Amygdala (tissue), 56 donors: ENCODE data around the gene BCKDHB.

ENCODE experiments used
- DNase-seq, 56 donors: peaks; one replicate each; lab custom pipeline; 2025; lab: John Stamatoyannopoulos, UW

Gene BCKDHB

GRCh38 chr6:80145921-80146320, 39.5 kb downstream of the BCKDHB start:
- no peak for DNase-seq

- DNase-seq: no peak
These were observed 41.7 kb downstream of the BCKDHB start for GRCh38 chr6:80148220-80148619.

DNA sequence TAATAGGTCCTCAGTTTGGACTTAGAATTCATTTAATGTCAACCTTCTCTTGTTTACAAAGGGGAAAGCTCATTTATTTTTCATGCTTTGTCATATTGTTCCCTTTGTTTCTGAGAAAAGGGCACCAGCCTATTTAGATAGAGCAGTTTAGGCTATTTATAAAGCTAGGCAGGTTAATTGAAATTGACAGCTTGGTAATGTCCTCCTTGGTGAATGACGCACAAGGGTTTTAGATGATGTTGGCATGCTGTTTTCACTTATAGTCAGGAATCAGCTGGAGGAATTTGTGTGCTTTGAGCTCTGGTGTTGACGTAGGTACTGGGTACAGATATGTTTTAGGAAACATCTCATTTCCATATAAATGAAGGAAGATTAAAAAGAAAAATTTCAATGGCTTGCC, 45.2 kb downstream of the BCKDHB start:
- no peak for DNase-seq

DNA sequence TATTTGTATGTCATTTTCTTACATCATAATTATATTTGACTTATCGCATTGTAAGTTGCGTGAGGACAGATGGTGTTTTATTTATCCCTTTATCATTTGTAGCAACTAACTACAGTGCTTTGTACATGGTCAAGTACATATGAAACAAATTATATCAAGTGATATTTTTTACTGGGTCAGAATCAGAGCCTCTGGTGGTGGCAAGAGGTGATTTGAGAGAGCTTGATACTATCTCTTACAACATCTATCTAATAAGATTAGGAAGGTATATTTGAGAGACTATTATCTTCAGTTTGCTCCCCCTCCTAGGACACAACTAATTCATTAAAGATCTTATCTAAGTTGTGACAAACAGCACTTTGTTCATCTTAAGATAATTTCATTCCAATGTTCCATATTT, 47.7 kb downstream of the BCKDHB start:
- no peak for DNase-seq

DNA sequence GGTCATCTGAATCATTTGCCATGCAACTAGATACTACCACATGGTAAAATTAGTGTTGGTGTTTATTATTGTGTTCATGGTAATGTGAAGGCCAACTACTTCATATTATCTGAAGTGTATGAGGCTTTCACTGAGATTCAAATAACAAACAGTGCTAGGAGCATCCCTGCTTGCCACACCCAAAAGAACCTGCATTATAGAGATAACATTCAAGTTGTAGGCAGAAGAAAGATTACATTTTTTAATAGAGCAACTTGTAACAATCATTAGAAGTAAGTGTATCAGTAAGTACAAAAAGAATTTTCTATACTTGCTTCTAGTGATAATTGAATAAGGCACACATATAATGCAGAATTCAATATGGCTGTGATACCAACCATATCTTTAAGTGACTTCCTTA, 49.8 kb downstream of the BCKDHB start:
- DNase-seq: no peak

GRCh38 chr6:80158478-80158989, 52.1 kb downstream of the BCKDHB start:
- DNase-seq: no peak

DNA sequence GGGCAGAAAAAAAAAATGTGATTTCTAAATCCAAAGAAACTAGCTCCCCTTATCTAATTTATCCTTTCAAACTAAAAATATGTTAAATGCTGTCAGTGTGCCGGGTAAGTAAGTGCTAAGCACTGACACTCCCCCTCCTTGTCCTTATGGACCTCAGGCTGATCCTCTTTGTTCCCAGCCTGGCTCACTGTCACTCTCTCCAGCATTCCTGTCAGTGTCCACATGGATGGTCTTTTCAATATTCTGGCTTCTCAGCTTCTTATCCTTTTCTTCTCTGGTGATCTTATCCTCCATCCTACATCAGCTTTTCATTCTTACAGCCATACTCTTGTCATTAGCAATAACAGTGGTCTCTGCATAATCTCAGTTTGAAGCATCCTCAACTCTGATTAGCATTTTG, 55.0 kb downstream of the BCKDHB start:
- no peak for DNase-seq

DNA sequence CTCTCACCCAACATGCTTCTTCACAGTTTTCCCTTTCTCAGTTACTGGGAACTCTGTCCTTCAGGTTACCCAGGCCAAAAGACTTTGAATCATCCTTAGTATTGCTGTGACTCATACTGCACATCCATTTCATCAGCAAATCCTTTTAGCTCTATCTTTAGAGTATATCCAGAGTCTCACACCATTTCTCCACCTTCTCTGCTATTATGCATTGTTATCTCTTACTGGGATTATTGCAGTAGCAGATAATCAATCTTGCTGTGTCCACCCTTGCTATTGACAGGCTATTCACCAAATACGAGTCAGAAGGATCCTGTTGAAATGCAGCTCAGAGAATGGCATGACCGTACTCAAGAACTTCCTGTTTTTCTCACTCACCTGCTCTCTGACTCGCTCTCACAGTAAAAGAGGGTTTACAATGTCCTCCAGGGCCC, 57.3 kb downstream of the BCKDHB start:
- no peak for DNase-seq

DNA sequence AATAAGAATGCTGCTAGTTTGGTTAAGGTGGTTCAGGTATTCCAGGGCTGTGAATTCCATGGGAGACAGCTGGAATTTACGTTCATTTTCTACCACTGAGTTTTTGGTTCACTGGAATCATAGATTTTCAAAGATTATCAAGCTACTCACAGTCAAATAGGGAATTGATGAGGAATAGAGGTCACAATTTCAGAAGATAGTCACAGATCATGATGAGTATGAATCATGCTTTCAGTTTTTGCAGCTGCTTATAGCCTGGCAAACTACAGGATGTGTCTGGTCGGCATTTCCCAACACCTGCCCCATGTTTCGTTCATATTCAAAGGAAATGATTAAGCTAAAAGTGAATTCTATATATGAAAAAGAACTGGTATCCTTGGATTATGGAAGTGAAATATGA, 58.7 kb downstream of the BCKDHB start:
- DNase-seq: no peak

- no peak for DNase-seq
These were observed 59.3 kb downstream of the BCKDHB start for GRCh38 chr6:80165819-80166218.

GRCh38 chr6:80170433-80170832, 64.0 kb downstream of the BCKDHB start:
- DNase-seq: no peak

DNA sequence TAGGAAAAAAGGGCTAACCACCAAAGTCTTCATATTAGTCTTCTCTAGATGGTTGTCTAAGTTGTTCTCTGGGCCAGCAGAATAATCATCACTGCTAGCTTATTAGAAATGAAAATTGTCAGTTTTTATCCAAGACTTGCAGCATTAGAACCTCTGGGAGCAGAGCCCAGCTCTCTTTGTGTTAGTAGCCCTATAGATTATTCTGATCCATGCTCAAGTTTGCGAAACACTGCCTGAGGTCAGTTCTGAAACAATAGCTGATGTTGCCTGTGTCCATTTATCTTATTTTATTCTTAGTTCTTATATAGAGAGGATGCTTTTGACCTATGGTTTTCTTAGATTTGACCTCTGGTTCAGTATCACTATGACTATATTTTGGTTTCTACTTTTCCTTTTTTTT, 66.9 kb downstream of the BCKDHB start:
- DNase-seq: no peak

- no peak for DNase-seq
These were observed 68.6 kb downstream of the BCKDHB start for GRCh38 chr6:80174900-80175572.

- DNase-seq: no peak
These were observed 73.2 kb downstream of the BCKDHB start for GRCh38 chr6:80179695-80180094.

- no peak for DNase-seq
These were observed 75.0 kb downstream of the BCKDHB start for GRCh38 chr6:80181352-80182081.

DNA sequence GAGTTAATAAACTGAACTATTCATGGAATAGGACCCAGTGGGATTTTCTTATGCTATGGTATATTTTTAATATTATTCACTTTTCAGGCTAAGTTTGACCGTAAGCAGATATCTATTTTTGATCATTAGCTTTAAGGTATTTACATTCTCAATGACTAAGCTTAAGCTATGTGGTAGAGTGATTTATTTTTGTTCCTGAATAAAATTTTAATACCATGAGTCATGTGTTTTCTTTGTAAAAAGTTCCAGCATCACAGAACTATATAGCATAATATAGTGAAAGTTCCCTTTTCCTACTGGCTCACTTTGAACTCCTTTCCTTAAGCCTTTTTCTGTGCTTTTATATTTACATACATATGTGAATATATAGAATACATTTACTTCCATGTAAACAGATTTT, 75.8 kb downstream of the BCKDHB start:
- DNase-seq: no peak

- no peak for DNase-seq
These were observed 76.7 kb downstream of the BCKDHB start for GRCh38 chr6:80183019-80183795.

- DNase-seq: no peak
These were observed 79.0 kb downstream of the BCKDHB start for GRCh38 chr6:80185492-80185891.

- DNase-seq: no peak
These were observed 79.6 kb downstream of the BCKDHB start for GRCh38 chr6:80186082-80186481.

DNA sequence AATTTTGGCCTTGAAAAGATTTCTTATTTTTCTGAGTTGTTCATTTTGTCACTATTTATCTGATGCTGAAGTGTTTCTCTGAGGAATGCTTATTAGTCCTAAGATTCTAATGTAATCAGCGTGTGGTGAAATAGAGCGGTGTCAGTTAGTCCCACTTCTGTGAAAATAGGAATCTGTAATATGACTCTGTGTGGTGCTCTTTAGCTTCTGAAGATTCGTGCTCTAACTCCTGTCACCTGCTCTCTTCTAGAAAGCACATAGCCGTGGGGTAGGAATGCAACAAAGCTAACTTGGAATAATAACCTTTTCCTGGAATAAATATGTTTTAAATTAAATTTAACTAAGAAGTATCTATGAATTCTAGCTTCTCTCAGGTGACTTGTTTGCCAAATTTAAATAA, 90.4 kb downstream of the BCKDHB start:
- DNase-seq: no peak

GRCh38 chr6:80197474-80197873, 91.0 kb downstream of the BCKDHB start:
- DNase-seq: peak in 2 of 56 donors; percentile 6 to 50
